WTC11 (cell line): ENCODE results near the gene DMRTB1.

Experiments
- ATF3 ChIP-seq: sonication (generic); formaldehyde crosslinking; conservative IDR thresholded peaks from 2 replicates; pipeline ENCODE4 v1.8.1; 2022; ENCODE audit warnings: mild to moderate bottlenecking, missing genetic modification reagents
- CTCF ChIP-seq: fragments of 200-600 bp; IDR thresholded peaks from 2 replicates; pipeline ENCODE4 v1.8.0; 2022; ENCODE audit warnings: antibody characterized with exemption
- ESRRA ChIP-seq: sonication (generic); formaldehyde crosslinking; IDR thresholded peaks from 2 replicates; pipeline ENCODE4 v1.8.1; 2022; ENCODE audit warnings: mild to moderate bottlenecking, missing genetic modification reagents, borderline replicate concordance
- ETV6 ChIP-seq: sonication (generic); formaldehyde crosslinking; IDR thresholded peaks from 2 replicates; pipeline ENCODE4 v1.8.1; 2022; ENCODE audit warnings: mild to moderate bottlenecking, missing genetic modification reagents

GRCh38 chr1:53480678-53481077 is 21.5 kb downstream of the DMRTB1 start:
- no peak for TF ChIP-seq ESRRA (CRISPR knock-in tag)
- TF ChIP-seq CTCF: no peak
- no peak for TF ChIP-seq ETV6 (CRISPR knock-in tag)
- no peak for TF ChIP-seq ATF3 (CRISPR knock-in tag)
